HuH-7.5 (cell line): ENCODE data around the gene SERPINE2.

Experiments used
- DNase-seq: peaks from one replicate; pipeline ENCODE4 v3.0.0; 2011; ENCODE audit warnings: low spot score

SERPINE2 gene

GRCh38 chr2:224042191-224042696 is 3.2 kb upstream of the SERPINE2 start:
- no peak for DNase-seq

- no peak for DNase-seq
Measured at GRCh38 chr2:224041554-224041953, 2.5 kb upstream of the SERPINE2 start.

DNA sequence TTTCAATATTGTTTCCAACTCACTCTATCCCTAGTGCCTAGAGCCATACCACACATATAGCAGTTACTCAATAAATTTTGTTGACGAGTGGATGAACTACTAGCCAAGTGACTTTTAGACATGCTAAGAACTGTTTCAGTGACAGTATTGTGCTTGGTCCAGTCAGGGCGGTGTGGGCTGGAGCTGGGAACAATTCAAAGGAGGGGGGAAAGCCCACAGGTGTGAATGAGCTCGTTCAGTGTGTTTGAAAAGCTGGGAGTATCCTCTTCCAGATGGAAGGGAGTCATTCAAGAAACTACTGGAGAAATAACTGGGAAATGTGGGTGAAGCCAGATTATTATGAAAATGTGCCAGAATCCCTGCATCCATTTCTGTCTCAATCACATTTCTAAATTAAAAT is 1.7 kb upstream of the SERPINE2 start:
- no peak for DNase-seq

GRCh38 chr2:224039770-224040440 is 819 bp upstream of the SERPINE2 start:
- DNase-seq, result peak; percentile 38

DNA sequence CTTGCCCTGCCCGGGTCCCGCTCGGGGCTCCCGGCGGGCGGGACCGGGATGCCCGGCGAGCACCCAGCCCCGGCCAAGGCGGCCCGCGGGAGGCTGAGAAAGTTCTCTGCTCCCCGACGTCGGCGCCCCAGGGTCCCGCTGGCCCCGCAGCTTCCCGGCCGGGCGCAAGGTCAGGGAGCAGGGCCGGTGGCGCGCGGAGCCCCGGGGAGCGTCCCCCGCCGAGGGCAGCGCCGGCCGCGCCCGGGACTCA is 331 bp downstream of the SERPINE2 start:
- no peak for DNase-seq

GRCh38 chr2:224038049-224038829 is 847 bp downstream of the SERPINE2 start:
- peak; percentile 72 for DNase-seq

GRCh38 chr2:224036731-224037361 is 2.2 kb downstream of the SERPINE2 start:
- no peak for DNase-seq

DNA sequence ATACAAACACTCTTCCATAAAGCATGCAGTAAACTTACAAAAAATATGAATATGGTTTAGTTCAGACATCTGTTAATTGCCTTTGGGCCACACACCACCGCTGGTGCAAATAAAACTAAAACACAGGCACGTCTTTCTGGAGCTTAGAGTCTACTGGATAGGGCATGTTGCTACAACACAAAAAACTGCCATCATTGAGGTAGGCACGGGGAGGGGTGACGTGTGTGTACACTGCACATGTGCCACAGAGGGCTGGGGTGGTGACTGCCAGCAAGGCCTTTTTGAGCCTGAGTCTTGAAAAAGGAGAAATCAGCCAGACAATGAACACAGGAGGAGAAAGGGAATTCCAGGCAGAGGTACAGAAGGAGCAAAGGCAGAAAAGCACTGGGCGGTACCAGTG is 5.1 kb downstream of the SERPINE2 start:
- DNase-seq, result no peak

DNA sequence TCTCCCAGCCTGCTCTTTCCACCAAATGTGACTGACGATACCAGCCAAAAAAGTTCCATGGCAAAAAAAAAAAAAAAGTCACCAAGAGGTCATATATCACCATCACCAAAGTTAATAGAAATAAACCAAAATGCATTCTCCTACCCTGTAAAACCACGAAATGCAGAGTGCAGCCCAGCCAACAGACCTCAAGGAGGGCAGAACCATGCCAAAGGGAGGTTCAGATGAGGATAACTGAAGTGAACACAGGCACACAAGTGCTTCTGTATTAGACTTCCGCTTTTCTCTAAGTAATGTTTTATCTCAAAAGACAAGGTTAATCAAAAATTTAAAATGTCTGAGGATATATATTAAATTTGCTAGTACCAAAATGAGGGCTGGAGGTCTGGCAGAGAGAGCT is 5.5 kb downstream of the SERPINE2 start:
- no peak for DNase-seq

DNA sequence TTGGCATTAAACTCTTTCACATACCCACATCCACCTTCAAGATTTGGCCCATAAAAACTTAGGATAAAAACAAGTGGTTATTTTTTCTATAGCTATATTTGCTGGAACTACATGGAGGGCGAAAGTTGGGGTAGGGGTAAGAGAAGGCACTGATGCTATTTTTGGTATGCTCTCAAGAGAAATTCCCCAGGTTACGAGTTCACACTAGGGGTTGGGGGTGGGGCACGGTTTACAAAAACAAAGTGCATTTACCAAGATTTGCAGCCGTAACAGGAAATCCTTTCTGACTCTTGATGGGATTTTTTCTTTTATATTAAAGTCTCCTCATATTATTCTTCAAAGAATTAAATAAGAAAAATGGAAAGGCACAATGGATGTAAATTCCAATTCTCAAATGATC is 6.8 kb downstream of the SERPINE2 start:
- no peak for DNase-seq

DNA sequence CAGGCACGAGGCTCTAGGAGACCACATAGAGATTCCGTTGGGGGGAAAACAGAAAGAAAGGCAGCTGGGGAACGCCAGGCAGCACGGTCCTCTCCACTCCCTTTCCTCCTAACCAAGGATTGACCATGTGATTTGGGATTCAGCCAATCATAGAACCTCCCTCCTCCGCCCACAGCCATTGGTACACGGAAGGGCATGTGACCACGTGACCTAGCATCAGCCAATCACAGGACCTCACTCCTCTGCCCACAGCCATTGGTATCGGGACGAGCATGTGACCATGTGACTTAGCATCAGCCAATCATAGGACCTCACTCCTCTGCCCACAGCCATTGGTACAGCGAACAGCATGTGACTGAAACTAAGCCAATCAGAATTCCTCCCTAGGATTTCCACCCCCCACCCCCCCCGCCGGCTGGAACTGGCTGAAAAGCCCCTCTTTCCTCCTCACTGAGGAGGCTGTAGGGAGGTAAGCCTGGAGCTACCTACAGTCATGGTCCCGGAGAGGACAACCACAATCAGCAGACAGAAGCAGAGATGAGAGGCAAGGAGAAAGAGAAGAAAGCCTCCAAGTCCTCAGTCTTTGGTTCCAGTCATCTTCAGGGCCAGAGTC is 7.6 kb downstream of the SERPINE2 start:
- no peak for DNase-seq

DNA sequence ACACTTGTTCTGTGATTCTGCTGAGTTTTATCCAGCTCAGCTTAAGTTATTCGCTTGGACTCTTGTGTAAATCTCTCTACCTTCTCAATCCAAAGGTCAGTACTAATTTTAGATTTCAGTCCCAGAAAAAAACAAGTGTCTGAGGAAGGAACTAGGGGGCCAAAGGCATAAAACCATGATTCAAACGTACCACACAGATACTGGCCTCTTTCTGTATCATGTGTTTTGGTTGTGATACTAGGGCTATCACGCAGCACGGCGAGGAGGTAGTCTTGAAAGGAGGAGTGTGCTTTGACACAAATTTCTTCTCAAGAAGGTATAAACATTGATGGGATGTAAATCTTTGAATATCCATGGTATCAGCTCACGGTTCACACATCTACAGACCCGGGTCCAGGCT is 8.3 kb downstream of the SERPINE2 start:
- DNase-seq, result no peak

GRCh38 chr2:224029876-224030275 is 9.2 kb downstream of the SERPINE2 start:
- no peak for DNase-seq

DNA sequence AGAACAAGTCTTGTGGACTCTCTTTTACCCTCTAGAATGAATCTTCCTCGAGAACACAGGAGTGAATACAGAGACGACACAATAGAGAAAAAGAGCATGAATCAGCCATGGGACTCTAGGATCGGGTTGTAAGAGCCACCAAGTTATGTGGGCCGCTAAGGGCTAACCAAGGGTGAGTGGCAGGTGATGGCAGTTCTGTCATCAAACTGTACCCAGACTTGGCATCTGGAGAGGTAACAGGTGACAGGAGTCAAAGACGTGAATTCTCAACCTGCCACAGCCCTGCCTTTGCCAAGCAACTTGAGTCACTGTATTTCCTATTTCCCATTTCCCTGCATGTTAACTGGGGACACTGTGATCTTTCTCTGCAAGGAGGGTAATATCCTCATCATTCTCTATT is 11.2 kb downstream of the SERPINE2 start:
- no peak for DNase-seq

GRCh38 chr2:224027070-224027469 is 12.0 kb downstream of the SERPINE2 start:
- DNase-seq, result no peak

- DNase-seq, result no peak
Measured at GRCh38 chr2:224025874-224026273, 13.2 kb downstream of the SERPINE2 start.

DNA sequence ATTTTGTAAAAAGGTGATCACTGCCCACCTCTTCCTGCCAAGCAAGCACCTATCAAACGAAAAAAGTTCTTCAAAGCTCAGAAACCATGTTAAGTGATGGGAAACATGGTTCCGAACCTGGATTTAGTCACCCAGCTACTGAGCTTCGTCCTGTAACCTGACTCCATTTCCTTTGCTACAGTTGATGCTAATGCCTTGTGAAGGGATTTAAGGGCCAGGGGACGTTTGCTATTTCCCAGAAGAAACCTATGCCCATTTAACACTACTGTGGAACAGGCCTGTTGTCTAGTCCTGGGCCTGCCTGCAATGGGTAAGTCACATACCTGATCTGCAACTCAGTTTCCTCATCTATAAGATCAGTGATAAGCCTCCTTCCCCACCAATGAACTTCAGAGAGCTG is 14.8 kb downstream of the SERPINE2 start:
- no peak for DNase-seq

DNA sequence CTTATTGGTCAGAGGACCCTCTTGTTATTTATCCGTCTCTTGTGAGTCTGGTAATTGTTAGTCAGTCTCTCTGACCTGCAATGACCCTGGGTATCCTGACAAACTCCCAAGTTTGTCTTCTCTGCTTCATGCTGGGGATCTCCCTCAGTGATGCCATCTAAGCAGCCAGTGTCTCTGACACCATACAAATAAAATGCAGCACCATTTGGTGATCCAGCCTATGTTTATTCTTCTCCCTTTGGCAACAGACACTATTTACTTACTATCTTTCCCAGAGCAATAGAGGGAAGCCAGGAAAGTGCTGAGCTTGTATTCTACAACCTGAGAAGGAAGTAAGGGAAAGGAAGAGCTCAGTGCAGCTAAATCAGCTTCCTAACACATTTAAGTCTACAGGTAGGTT is 15.9 kb downstream of the SERPINE2 start:
- DNase-seq, result peak; percentile 32

- DNase-seq, result no peak
Measured at GRCh38 chr2:224022486-224022885, 16.6 kb downstream of the SERPINE2 start.

DNA sequence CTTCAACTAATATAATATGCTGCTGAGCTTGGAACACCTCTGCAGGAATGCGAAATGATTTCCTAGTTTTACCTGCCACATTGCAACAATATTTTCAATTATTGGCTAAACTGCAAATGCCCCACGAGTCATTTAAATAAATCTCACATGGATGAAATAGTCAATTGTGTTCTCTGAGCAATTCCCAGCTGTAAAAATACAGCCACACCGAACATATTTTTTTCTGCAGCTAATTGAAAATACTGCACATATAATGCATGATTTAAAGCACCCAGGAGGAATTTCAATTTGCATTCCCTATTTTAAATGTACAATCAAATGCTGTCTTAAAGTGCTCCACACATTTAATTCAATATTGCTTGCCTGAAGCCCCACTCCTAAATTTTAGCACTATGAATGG is 18.6 kb downstream of the SERPINE2 start:
- DNase-seq, result no peak

- DNase-seq, result no peak
Measured at GRCh38 chr2:224017957-224018356, 21.1 kb downstream of the SERPINE2 start.

- no peak for DNase-seq
Measured at GRCh38 chr2:224016963-224017362, 22.1 kb downstream of the SERPINE2 start.

- DNase-seq, result no peak
Measured at GRCh38 chr2:224014336-224014735, 24.8 kb downstream of the SERPINE2 start.
